Neural cell (in vitro differentiated cells): ENCODE measurements around the gene MMP25. TPM values are rescaled to one million over a fixed set of nuclear protein-coding genes. Genes with fewer than 3 reads are reported as not detected.

Experiments used
- H2AFZ ChIP-seq: fragments of 200-600, 300-800 bp; sonication (generic), shearing (Covaris generic); 2 replicates; pipeline ENCODE4 v1.6.0; 2014; ENCODE audit warnings: low read depth, mild to moderate bottlenecking, antibody characterized with exemption, low read length, moderate library complexity
- H3F3A ChIP-seq: fragments of 200-600 bp; shearing (Covaris generic); 2 replicates; pipeline ENCODE4 v1.6.1; 2016; ENCODE audit warnings: mild to moderate bottlenecking, moderate library complexity, mixed read lengths, antibody characterized with exemption, low read length; ENCODE audit not compliant: insufficient read depth, poor library complexity, severe bottlenecking
- H3K27ac ChIP-seq: fragments of 200-600, 300-800 bp; sonication (generic), shearing (Covaris generic); 2 replicates; pipeline ENCODE4 v1.5.1; 2014; ENCODE audit warnings: mild to moderate bottlenecking, low read length, moderate library complexity
- H3K27me3 ChIP-seq: fragments of 300-800, 200-600 bp; sonication (generic), shearing (Covaris generic); 2 replicates; pipeline ENCODE4 v1.6.0; 2014; ENCODE audit warnings: mild to moderate bottlenecking, low read depth, low read length, moderate library complexity; ENCODE audit not compliant: insufficient read depth
- H3K36me3 ChIP-seq: fragments of 300-800, 200-600 bp; sonication (generic), shearing (Covaris generic); 2 replicates; pipeline ENCODE4 v1.5.1; 2014; ENCODE audit warnings: mild to moderate bottlenecking, antibody characterized with exemption, low read length, moderate library complexity; ENCODE audit not compliant: insufficient read depth
- H3K4me2 ChIP-seq: fragments of 300-800, 200-600 bp; sonication (generic), shearing (Covaris generic); 2 replicates; pipeline ENCODE4 v1.6.0; 2014; ENCODE audit warnings: mild to moderate bottlenecking, low read length
- H3K4me3 ChIP-seq: fragments of 300-800, 200-600 bp; sonication (generic), shearing (Covaris generic); 2 replicates; pipeline ENCODE4 v1.5.1; 2014; ENCODE audit warnings: mild to moderate bottlenecking, low read length, moderate library complexity
- H3K79me2 ChIP-seq: fragments of 200-600 bp; shearing (Covaris generic); replicated peaks from 2 replicates; pipeline ENCODE4 v1.6.0; 2014; ENCODE audit warnings: mild to moderate bottlenecking, low read length, moderate library complexity; ENCODE audit not compliant: insufficient read depth
- H3K9ac ChIP-seq: fragments of 300-800, 200-600 bp; sonication (generic), shearing (Covaris generic); 2 replicates; pipeline ENCODE4 v1.6.1; 2016; ENCODE audit warnings: mild to moderate bottlenecking, low read length, mixed read lengths
- H3K9me2 ChIP-seq: fragments of 200-600 bp; shearing (Covaris generic); 2 replicates; pipeline ENCODE4 v1.6.1; 2016; ENCODE audit warnings: mild to moderate bottlenecking, low read length, mixed read lengths; ENCODE audit not compliant: insufficient read depth
- H3K9me3 ChIP-seq: fragments of 200-600, 300-800 bp; sonication (generic), shearing (Covaris generic); 2 replicates; pipeline ENCODE4 v1.6.1; 2016; ENCODE audit warnings: mild to moderate bottlenecking, mixed run types, low read length, moderate library complexity, mixed read lengths
- H4K20me1 ChIP-seq: fragments of 200-600 bp; shearing (Covaris generic); 2 replicates; pipeline ENCODE4 v1.6.1; 2016; ENCODE audit warnings: mild to moderate bottlenecking, mixed run types; ENCODE audit not compliant: insufficient read depth
- EP300 ChIP-seq: fragments of 450-650 bp; conservative IDR thresholded peaks from 2 replicates; pipeline ENCODE4 v1.6.1; 2014; ENCODE audit warnings: antibody characterized with exemption, mild to moderate bottlenecking, moderate library complexity; ENCODE audit not compliant: poor library complexity, severe bottlenecking
- EZH2 ChIP-seq: fragments of 200-600, 300-800 bp; shearing (Covaris generic), sonication (generic); IDR thresholded peaks from 2 replicates; pipeline ENCODE4 v1.6.1; 2014; ENCODE audit warnings: antibody characterized with exemption, low read length, borderline replicate concordance, mild to moderate bottlenecking; ENCODE audit not compliant: insufficient read depth, poor library complexity, severe bottlenecking
- MXI1 ChIP-seq: fragments of 450-650 bp; conservative IDR thresholded peaks from 2 replicates; pipeline ENCODE4 v1.6.1; 2014; ENCODE audit warnings: antibody characterized with exemption, mild to moderate bottlenecking; ENCODE audit not compliant: poor library complexity, severe bottlenecking
- POLR2AphosphoS5 ChIP-seq: IDR thresholded peaks from 2 replicates; pipeline ENCODE4 v1.6.1; 2012
- RAD21 ChIP-seq: fragments of 450-650 bp; conservative IDR thresholded peaks from 2 replicates; pipeline ENCODE4 v1.6.1; 2014; ENCODE audit warnings: antibody characterized with exemption, mild to moderate bottlenecking, moderate library complexity
- SMC3 ChIP-seq: fragments of 450-650 bp; conservative IDR thresholded peaks from 2 replicates; pipeline ENCODE4 v1.6.1; 2014; ENCODE audit warnings: antibody characterized with exemption, mild to moderate bottlenecking, moderate library complexity; ENCODE audit not compliant: poor library complexity
- TAF1 ChIP-seq: IDR thresholded peaks from 2 replicates; pipeline ENCODE4 v1.6.1; 2012; ENCODE audit warnings: low read depth
- polyA plus RNA-seq: library from polyadenylated mRNA; depleted of rRNA; stranded (reverse); fragments of >200 nt; gene quantifications from 2 replicates; pipeline ENCODE4 v1.2.3, GENCODE V29; 2014
- TF ChIP-seq, protein P1 (sequence below): fragments of 450-650 bp; IDR thresholded peaks from 2 replicates; pipeline ENCODE4 v1.5.1; 2014; ENCODE audit warnings: antibody characterized with exemption, mild to moderate bottlenecking, moderate library complexity; ENCODE audit not compliant: poor library complexity, severe bottlenecking
- TF ChIP-seq, protein P2 (sequence below): IDR thresholded peaks from 2 replicates; pipeline ENCODE4 v1.6.1; 2012; ENCODE audit warnings: borderline replicate concordance

MMP25 gene
- polyA plus RNA-seq, 1 donor from 2014 or later: not detected

DNA sequence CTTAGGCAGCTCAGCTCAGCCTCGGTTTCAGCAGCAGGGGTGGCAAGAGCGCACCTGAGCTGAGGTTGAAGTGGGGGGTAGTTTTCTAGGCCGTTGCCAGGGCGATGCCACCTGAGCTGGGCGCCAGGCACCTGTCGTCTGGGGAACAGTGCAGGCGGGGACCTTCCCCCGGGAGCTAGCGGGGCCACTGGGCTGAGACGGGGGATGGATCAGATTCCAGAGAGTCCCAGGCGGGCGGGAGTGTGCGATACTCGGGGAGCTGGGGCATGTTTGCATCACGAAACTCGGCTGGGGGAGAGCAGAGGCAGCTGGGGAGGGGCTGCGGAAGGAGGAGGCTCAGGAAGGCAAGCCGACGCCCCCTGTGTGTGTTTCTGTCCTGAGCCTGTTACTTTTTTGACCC, 34.1 kb upstream of the MMP25 start:
- H3K4me2 ChIP-seq: no peak overlapping the region
- TF ChIP-seq, protein P1, sequence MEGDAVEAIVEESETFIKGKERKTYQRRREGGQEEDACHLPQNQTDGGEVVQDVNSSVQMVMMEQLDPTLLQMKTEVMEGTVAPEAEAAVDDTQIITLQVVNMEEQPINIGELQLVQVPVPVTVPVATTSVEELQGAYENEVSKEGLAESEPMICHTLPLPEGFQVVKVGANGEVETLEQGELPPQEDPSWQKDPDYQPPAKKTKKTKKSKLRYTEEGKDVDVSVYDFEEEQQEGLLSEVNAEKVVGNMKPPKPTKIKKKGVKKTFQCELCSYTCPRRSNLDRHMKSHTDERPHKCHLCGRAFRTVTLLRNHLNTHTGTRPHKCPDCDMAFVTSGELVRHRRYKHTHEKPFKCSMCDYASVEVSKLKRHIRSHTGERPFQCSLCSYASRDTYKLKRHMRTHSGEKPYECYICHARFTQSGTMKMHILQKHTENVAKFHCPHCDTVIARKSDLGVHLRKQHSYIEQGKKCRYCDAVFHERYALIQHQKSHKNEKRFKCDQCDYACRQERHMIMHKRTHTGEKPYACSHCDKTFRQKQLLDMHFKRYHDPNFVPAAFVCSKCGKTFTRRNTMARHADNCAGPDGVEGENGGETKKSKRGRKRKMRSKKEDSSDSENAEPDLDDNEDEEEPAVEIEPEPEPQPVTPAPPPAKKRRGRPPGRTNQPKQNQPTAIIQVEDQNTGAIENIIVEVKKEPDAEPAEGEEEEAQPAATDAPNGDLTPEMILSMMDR: no peak
- TF ChIP-seq MXI1: no peak
- TF ChIP-seq EZH2: no peak
- no peak for TF ChIP-seq SMC3
- no peak for TF ChIP-seq RAD21
- no peak for TF ChIP-seq EP300
- TF ChIP-seq, protein P2, sequence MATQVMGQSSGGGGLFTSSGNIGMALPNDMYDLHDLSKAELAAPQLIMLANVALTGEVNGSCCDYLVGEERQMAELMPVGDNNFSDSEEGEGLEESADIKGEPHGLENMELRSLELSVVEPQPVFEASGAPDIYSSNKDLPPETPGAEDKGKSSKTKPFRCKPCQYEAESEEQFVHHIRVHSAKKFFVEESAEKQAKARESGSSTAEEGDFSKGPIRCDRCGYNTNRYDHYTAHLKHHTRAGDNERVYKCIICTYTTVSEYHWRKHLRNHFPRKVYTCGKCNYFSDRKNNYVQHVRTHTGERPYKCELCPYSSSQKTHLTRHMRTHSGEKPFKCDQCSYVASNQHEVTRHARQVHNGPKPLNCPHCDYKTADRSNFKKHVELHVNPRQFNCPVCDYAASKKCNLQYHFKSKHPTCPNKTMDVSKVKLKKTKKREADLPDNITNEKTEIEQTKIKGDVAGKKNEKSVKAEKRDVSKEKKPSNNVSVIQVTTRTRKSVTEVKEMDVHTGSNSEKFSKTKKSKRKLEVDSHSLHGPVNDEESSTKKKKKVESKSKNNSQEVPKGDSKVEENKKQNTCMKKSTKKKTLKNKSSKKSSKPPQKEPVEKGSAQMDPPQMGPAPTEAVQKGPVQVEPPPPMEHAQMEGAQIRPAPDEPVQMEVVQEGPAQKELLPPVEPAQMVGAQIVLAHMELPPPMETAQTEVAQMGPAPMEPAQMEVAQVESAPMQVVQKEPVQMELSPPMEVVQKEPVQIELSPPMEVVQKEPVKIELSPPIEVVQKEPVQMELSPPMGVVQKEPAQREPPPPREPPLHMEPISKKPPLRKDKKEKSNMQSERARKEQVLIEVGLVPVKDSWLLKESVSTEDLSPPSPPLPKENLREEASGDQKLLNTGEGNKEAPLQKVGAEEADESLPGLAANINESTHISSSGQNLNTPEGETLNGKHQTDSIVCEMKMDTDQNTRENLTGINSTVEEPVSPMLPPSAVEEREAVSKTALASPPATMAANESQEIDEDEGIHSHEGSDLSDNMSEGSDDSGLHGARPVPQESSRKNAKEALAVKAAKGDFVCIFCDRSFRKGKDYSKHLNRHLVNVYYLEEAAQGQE: no peak
- TF ChIP-seq POLR2AphosphoS5: no peak
- TF ChIP-seq TAF1: no peak
- H4K20me1 ChIP-seq: no peaks in the 10 kb centered on the region
- H3K9me2 ChIP-seq: no peaks in the 10 kb centered on the region
- no peaks in the 10 kb centered on the region for H3K36me3 ChIP-seq
- no peaks in the 10 kb centered on the region for H3K9me3 ChIP-seq
- H3K79me2 ChIP-seq: no peaks in the 10 kb centered on the region
- no peak overlapping the region for H3K4me3 ChIP-seq
- no peak overlapping the region for H2AFZ ChIP-seq
- no peak overlapping the region for H3K9ac ChIP-seq
- no peak overlapping the region for H3K27ac ChIP-seq
- peaks cover 52% of the 10 kb centered on the region for H3K27me3 ChIP-seq
- no peaks in the 10 kb centered on the region for H3F3A ChIP-seq

DNA sequence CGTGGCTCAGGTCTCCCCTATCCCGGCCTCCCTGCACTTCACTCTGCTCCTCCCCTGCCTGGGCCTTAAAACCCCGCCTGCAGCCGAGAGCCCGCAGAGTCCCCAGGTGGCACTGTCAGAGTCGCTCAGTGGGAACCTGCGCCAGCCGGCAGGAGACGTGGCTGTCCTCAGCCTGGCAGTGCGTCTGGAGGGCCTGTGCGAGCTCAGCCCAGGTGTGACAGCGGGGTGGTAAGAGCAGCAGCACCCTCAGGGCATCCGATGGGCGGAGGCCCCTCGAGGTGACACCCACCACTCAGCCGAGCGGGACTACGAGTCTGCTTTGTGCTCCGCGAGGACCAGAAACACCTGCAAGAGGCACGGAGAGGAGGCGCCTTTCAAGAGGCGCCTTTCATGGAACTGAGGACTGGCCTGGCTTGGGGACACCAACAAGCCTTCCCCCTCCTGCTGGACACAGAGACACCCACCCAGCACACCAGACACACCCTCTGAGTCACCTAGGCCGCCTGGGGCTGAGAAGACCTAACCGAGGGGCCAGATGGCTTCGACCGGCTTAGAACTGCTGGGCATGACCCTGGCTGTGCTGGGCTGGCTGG, 33.4 kb upstream of the MMP25 start, which contains the start of gene CLDN9:
Gene CLDN9 (plus strand): TSS at position 96 of the 593 bp plus-strand sequence. CDS start 440 bp downstream, at position 536.
- Histone ChIP-seq H3K4me3 (no peak within 1 kb of the TSS), H3K9me3 (no peaks in the 10 kb centered on the region), H3K36me3 (no peaks in the 10 kb centered on the region), H3K9ac (no peak within 1 kb of the TSS), H3K27me3 (peaks cover 52% of the 10 kb centered on the region), H3F3A (no peaks in the 10 kb centered on the region), H3K27ac (no peak within 1 kb of the TSS), H3K4me2 (no peak within 1 kb of the TSS), H4K20me1 (no peaks in the 10 kb centered on the region), H3K9me2 (no peaks in the 10 kb centered on the region), H2AFZ (no peak within 1 kb of the TSS), H3K79me2 (no peaks in the 10 kb centered on the region)
- TF ChIP-seq POLR2AphosphoS5 (no peak), EZH2 (no peak)
